SK-N-SH (cell line): ENCODE measurements around the gene EYA2.

Experiments
- CTCF ChIP-seq: fragments of 200-600 bp; sonication (generic); IDR thresholded peaks from 2 replicates; pipeline ENCODE4 v1.6.1; 2017; ENCODE audit warnings: antibody characterized with exemption, mild to moderate bottlenecking, moderate library complexity
- MAX ChIP-seq: IDR thresholded peaks from 2 replicates; pipeline ENCODE4 v1.4.0; 2012; ENCODE audit warnings: low read depth
- POLR2AphosphoS5 ChIP-seq: IDR thresholded peaks from 2 replicates; pipeline ENCODE4 v1.6.1; 2012; ENCODE audit warnings: low read depth, low read length

- TF ChIP-seq CTCF (no peak), MAX (no peak), POLR2AphosphoS5 (no peak)
Observed at GRCh38 chr20:47183367-47183766, 288.7 kb downstream of the EYA2 start.
